Measurements from ENCODE around the gene WWOX.
A peak's percentile ranks its signal among the peaks of the same experiment; 100 is the strongest.

The WWOX gene

GRCh38 chr16:78134944-78135619 lies 35.6 kb downstream of the WWOX start:
- peak overlapping the region; percentile 59 for H3K27ac Mint-ChIP-seq (ENCODE audit: low read depth)
- DNase-seq (ENCODE audit: low spot score in 2 of 2) (no peak), ATAC-seq (replicated peaks; ENCODE audit: extremely low read depth, poor library complexity, severe bottlenecking) (peak; percentile 82)
- H3K4me1 Mint-ChIP-seq, result peaks cover 13% of the 10 kb centered on the region
- H3K27me3 Mint-ChIP-seq, result no peaks in the 10 kb centered on the region
- no peaks in the 10 kb centered on the region for H3K36me3 Mint-ChIP-seq (ENCODE audit: insufficient read depth)
- no peaks in the 10 kb centered on the region for H3K9me3 Mint-ChIP-seq
- H3K4me3 Mint-ChIP-seq, result peak overlapping the region; percentile 3

GRCh38 chr16:78137179-78137578 lies 37.7 kb downstream of the WWOX start:
- DNase-seq (ENCODE audit: low spot score in 2 of 2) (no peak), ATAC-seq (replicated peaks; ENCODE audit: extremely low read depth, poor library complexity, severe bottlenecking) (no peak)
- Mint-ChIP-seq H3K9me3 (no peaks in the 10 kb centered on the region), H3K4me1 (peaks cover 13% of the 10 kb centered on the region), H3K4me3 (no peak overlapping the region), H3K36me3 (ENCODE audit: insufficient read depth) (no peaks in the 10 kb centered on the region), H3K27me3 (no peaks in the 10 kb centered on the region), H3K27ac (ENCODE audit: low read depth) (no peak overlapping the region)

GRCh38 chr16:78137782-78138616 lies 38.5 kb downstream of the WWOX start:
- no peaks in the 10 kb centered on the region for H3K27me3 Mint-ChIP-seq
- H3K27ac Mint-ChIP-seq (ENCODE audit: low read depth), result no peak overlapping the region
- peaks cover 13% of the 10 kb centered on the region for H3K4me1 Mint-ChIP-seq
- no peak overlapping the region for H3K4me3 Mint-ChIP-seq
- ATAC-seq (replicated peaks; ENCODE audit: extremely low read depth, poor library complexity, severe bottlenecking) (no peak), DNase-seq (ENCODE audit: low spot score in 2 of 2) (no peak)
- H3K36me3 Mint-ChIP-seq (ENCODE audit: insufficient read depth), result no peaks in the 10 kb centered on the region
- no peaks in the 10 kb centered on the region for H3K9me3 Mint-ChIP-seq

GRCh38 chr16:78140818-78141466 lies 41.5 kb downstream of the WWOX start:
- Mint-ChIP-seq H3K4me3 (no peak overlapping the region), H3K4me1 (no peaks in the 10 kb centered on the region), H3K27me3 (no peaks in the 10 kb centered on the region), H3K27ac (ENCODE audit: low read depth) (no peak overlapping the region), H3K9me3 (no peaks in the 10 kb centered on the region), H3K36me3 (ENCODE audit: insufficient read depth) (peaks cover 2% of the 10 kb centered on the region)
- DNase-seq (ENCODE audit: low spot score in 2 of 2), result no peak
- ATAC-seq (replicated peaks; ENCODE audit: extremely low read depth, poor library complexity, severe bottlenecking), result no peak

GRCh38 chr16:78142788-78143187 lies 43.3 kb downstream of the WWOX start:
- H3K9me3 Mint-ChIP-seq, result no peaks in the 10 kb centered on the region
- DNase-seq (ENCODE audit: low spot score in 2 of 2), result no peak

GRCh38 chr16:78146807-78147206 lies 47.4 kb downstream of the WWOX start:
- no peak for DNase-seq (ENCODE audit: low spot score in 2 of 2)
- Mint-ChIP-seq H3K36me3 (ENCODE audit: insufficient read depth) (peaks cover 2% of the 10 kb centered on the region), H3K4me1 (no peaks in the 10 kb centered on the region), H3K27ac (ENCODE audit: low read depth) (no peak overlapping the region), H3K27me3 (no peaks in the 10 kb centered on the region), H3K4me3 (no peak overlapping the region), H3K9me3 (no peaks in the 10 kb centered on the region)
- ATAC-seq (replicated peaks; ENCODE audit: extremely low read depth, poor library complexity, severe bottlenecking), result no peak

More at GRCh38 chr16:78142788-78143187, 43.3 kb downstream of the WWOX start:
- H3K36me3 Mint-ChIP-seq (ENCODE audit: insufficient read depth), result peaks cover 2% of the 10 kb centered on the region
- no peaks in the 10 kb centered on the region for H3K27me3 Mint-ChIP-seq
- H3K4me3 Mint-ChIP-seq, result no peak overlapping the region
- ATAC-seq (replicated peaks; ENCODE audit: extremely low read depth, poor library complexity, severe bottlenecking), result no peak
- H3K4me1 Mint-ChIP-seq, result no peaks in the 10 kb centered on the region
- no peak overlapping the region for H3K27ac Mint-ChIP-seq (ENCODE audit: low read depth)

GRCh38 chr16:78147911-78148401 lies 48.5 kb downstream of the WWOX start:
- Mint-ChIP-seq H3K4me1 (no peaks in the 10 kb centered on the region), H3K9me3 (no peaks in the 10 kb centered on the region)
- DNase-seq (ENCODE audit: low spot score in 2 of 2), result no peak

GRCh38 chr16:78150233-78150632 lies 50.8 kb downstream of the WWOX start:
- no peaks in the 10 kb centered on the region for H3K9me3 Mint-ChIP-seq
- no peak overlapping the region for H3K27ac Mint-ChIP-seq (ENCODE audit: low read depth)
- ATAC-seq (replicated peaks; ENCODE audit: extremely low read depth, poor library complexity, severe bottlenecking) (no peak), DNase-seq (ENCODE audit: low spot score in 2 of 2) (no peak)
- H3K27me3 Mint-ChIP-seq, result no peaks in the 10 kb centered on the region
- no peaks in the 10 kb centered on the region for H3K36me3 Mint-ChIP-seq (ENCODE audit: insufficient read depth)
- H3K4me1 Mint-ChIP-seq, result peaks cover 14% of the 10 kb centered on the region
- H3K4me3 Mint-ChIP-seq, result no peak overlapping the region

More at GRCh38 chr16:78147911-78148401, 48.5 kb downstream of the WWOX start:
- peaks cover 2% of the 10 kb centered on the region for H3K36me3 Mint-ChIP-seq (ENCODE audit: insufficient read depth)
- no peak overlapping the region for H3K4me3 Mint-ChIP-seq
- no peaks in the 10 kb centered on the region for H3K27me3 Mint-ChIP-seq
- ATAC-seq (replicated peaks; ENCODE audit: extremely low read depth, poor library complexity, severe bottlenecking), result no peak
- H3K27ac Mint-ChIP-seq (ENCODE audit: low read depth), result no peak overlapping the region

GRCh38 chr16:78154729-78155461 lies 55.4 kb downstream of the WWOX start:
- DNase-seq (ENCODE audit: low spot score in 2 of 2) (no peak), ATAC-seq (replicated peaks; ENCODE audit: extremely low read depth, poor library complexity, severe bottlenecking) (no peak)
- Mint-ChIP-seq H3K27me3 (no peaks in the 10 kb centered on the region), H3K4me1 (peaks cover 24% of the 10 kb centered on the region), H3K27ac (ENCODE audit: low read depth) (no peak overlapping the region), H3K36me3 (ENCODE audit: insufficient read depth) (no peaks in the 10 kb centered on the region), H3K4me3 (no peak overlapping the region), H3K9me3 (no peaks in the 10 kb centered on the region)

- Mint-ChIP-seq H3K27ac (ENCODE audit: low read depth) (no peak overlapping the region), H3K36me3 (ENCODE audit: insufficient read depth) (no peaks in the 10 kb centered on the region), H3K27me3 (no peaks in the 10 kb centered on the region), H3K9me3 (no peaks in the 10 kb centered on the region), H3K4me1 (peaks cover 27% of the 10 kb centered on the region), H3K4me3 (no peak overlapping the region)
- no peak for ATAC-seq (replicated peaks; ENCODE audit: extremely low read depth, poor library complexity, severe bottlenecking)
- no peak for DNase-seq (ENCODE audit: low spot score in 2 of 2)
Observed at GRCh38 chr16:78155791-78156345, 56.4 kb downstream of the WWOX start.

GRCh38 chr16:78161023-78161729 lies 61.7 kb downstream of the WWOX start:
- H3K9me3 Mint-ChIP-seq, result peaks cover 6% of the 10 kb centered on the region
- H3K27me3 Mint-ChIP-seq, result no peaks in the 10 kb centered on the region
- H3K36me3 Mint-ChIP-seq (ENCODE audit: insufficient read depth), result no peaks in the 10 kb centered on the region
- no peak overlapping the region for H3K27ac Mint-ChIP-seq (ENCODE audit: low read depth)
- H3K4me1 Mint-ChIP-seq, result peaks cover 13% of the 10 kb centered on the region
- no peak overlapping the region for H3K4me3 Mint-ChIP-seq
- ATAC-seq (replicated peaks; ENCODE audit: extremely low read depth, poor library complexity, severe bottlenecking), result no peak
- DNase-seq (ENCODE audit: low spot score in 2 of 2), result no peak

Data from central memory CD8-positive, alpha-beta T cell (primary cell).